HG02763 (cell line): Measurements from ENCODE around the gene KAT6B.

Experiments
- ATAC-seq: cut with Tn5 transposase; IDR thresholded peaks from one replicate; pipeline ENCODE4 v1.9.1; 2021; ENCODE audit warnings: mild to moderate bottlenecking, moderate library complexity; ENCODE audit not compliant: unreplicated experiment

Gene KAT6B

GRCh38 chr10:75008952-75009351 lies 182.6 kb downstream of the KAT6B start:
- no peak for ATAC-seq

- ATAC-seq, result no peak
Measured at GRCh38 chr10:75009426-75009825, 183.0 kb downstream of the KAT6B start.

GRCh38 chr10:75010373-75010772 lies 184.0 kb downstream of the KAT6B start:
- no peak for ATAC-seq

- no peak for ATAC-seq
Measured at GRCh38 chr10:75011221-75011620, 184.8 kb downstream of the KAT6B start.

GRCh38 chr10:75012471-75012870 lies 186.1 kb downstream of the KAT6B start:
- ATAC-seq, result no peak

- no peak for ATAC-seq
Measured at GRCh38 chr10:75013007-75013406, 186.6 kb downstream of the KAT6B start.

GRCh38 chr10:75013522-75013921 lies 187.1 kb downstream of the KAT6B start:
- ATAC-seq, result no peak

GRCh38 chr10:75014516-75015230 lies 188.3 kb downstream of the KAT6B start:
- no peak for ATAC-seq

GRCh38 chr10:75015442-75015841 lies 189.0 kb downstream of the KAT6B start:
- no peak for ATAC-seq

GRCh38 chr10:75016325-75016724 lies 189.9 kb downstream of the KAT6B start:
- ATAC-seq, result no peak

GRCh38 chr10:75018251-75018650 lies 191.9 kb downstream of the KAT6B start:
- ATAC-seq, result no peak

- ATAC-seq, result no peak
Measured at GRCh38 chr10:75018686-75019307, 192.4 kb downstream of the KAT6B start.

- ATAC-seq, result no peak
Measured at GRCh38 chr10:75019370-75019769, 193.0 kb downstream of the KAT6B start.

- no peak for ATAC-seq
Measured at GRCh38 chr10:75020168-75020567, 193.8 kb downstream of the KAT6B start.

GRCh38 chr10:75021379-75022249 lies 195.2 kb downstream of the KAT6B start:
- ATAC-seq, result no peak

- ATAC-seq, result no peak
Measured at GRCh38 chr10:75023074-75023473, 196.7 kb downstream of the KAT6B start.

GRCh38 chr10:75024971-75025523 lies 198.6 kb downstream of the KAT6B start:
- no peak for ATAC-seq

GRCh38 chr10:75028049-75028448 lies 201.6 kb downstream of the KAT6B start:
- ATAC-seq, result no peak

GRCh38 chr10:75028748-75029147 lies 202.3 kb downstream of the KAT6B start:
- no peak for ATAC-seq

GRCh38 chr10:75029420-75029819 lies 203.0 kb downstream of the KAT6B start:
- no peak for ATAC-seq

GRCh38 chr10:75029857-75030256 lies 203.5 kb downstream of the KAT6B start:
- no peak for ATAC-seq
